ENCODE results near the gene FOXP1.

DNA sequence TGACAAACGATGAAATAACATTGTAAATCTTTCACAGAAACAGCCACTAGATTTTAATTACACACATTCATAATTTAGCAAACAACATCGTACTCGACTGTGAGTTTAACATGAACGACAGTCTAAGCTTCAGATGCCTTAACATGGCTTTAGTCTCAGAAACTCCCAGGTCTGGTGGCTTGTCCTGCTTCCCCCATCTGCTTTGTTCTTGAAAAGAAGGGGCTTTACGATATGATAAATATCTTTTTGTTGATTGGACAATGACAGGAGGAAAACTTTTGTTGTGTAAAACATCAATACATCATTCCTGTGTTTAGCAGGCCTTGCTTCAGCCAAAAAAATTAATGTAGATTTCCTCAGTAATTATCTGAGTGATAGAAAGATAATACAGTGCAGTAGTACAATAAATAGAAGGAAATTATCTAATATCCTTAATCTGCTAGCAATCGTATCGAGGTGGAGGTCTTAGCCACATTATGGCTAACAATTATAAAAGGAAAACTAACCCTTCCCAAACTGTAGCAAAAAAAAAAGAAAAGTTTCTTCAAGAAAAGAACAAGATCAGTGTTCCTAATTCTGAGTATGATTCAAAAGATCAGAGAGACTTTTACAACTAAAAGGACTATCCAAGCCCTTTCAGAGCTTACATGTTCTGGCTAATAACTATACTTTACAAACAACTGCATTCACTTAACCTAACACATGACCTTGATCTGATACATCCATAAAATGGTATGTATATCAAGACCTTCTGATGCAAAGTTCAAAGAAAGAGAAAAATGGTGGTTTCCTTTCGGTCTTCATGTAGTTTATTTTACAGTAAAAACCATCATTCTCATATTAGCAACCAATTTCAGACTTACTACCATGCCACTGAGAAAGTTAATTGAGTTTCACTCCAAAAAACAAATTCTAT lies 535.7 kb downstream of the FOXP1 start:
- TF ChIP-seq NFIC (IDR thresholded peaks at IDR 0.05): no peak
- TF ChIP-seq, protein P1, sequence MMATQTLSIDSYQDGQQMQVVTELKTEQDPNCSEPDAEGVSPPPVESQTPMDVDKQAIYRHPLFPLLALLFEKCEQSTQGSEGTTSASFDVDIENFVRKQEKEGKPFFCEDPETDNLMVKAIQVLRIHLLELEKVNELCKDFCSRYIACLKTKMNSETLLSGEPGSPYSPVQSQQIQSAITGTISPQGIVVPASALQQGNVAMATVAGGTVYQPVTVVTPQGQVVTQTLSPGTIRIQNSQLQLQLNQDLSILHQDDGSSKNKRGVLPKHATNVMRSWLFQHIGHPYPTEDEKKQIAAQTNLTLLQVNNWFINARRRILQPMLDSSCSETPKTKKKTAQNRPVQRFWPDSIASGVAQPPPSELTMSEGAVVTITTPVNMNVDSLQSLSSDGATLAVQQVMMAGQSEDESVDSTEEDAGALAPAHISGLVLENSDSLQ (IDR thresholded peaks at IDR 0.05): no peak
- no peak for TF ChIP-seq GATA2 (CRISPR knock-in tag; IDR thresholded peaks at IDR 0.05)
- no peak for TF ChIP-seq EZH2 (IDR thresholded peaks at IDR 0.05; ENCODE audit: borderline replicate concordance, low read depth, low read length)
